ENCODE data around the gene CFAP57.
"Not testable (repeated sequence)": the region's sequence is repeated elsewhere in the genome, so short reads cannot be mapped to it uniquely, and the experiment has no call there.

CFAP57 gene

GRCh38 chr1:43174873-43175272 is 2.7 kb downstream of the CFAP57 start:
- DNase-seq (ENCODE audit: low read depth): no peak

- DNase-seq (ENCODE audit: low read depth): no peak
These were observed 5.6 kb downstream of the CFAP57 start for GRCh38 chr1:43177691-43178090.

- DNase-seq (ENCODE audit: low read depth): no peak
These were observed 12.3 kb downstream of the CFAP57 start for GRCh38 chr1:43184388-43184787.

- DNase-seq (ENCODE audit: low read depth): no peak
These were observed 12.9 kb downstream of the CFAP57 start for GRCh38 chr1:43184995-43185394.

GRCh38 chr1:43188106-43188505 is 16.0 kb downstream of the CFAP57 start:
- no peak for DNase-seq (ENCODE audit: low read depth)

- no peak for DNase-seq (ENCODE audit: low read depth)
These were observed 22.4 kb downstream of the CFAP57 start for GRCh38 chr1:43194509-43194908.

- no peak for DNase-seq (ENCODE audit: low read depth)
These were observed 25.4 kb downstream of the CFAP57 start for GRCh38 chr1:43197343-43198127.

GRCh38 chr1:43199093-43199726 is 27.1 kb downstream of the CFAP57 start:
- DNase-seq (ENCODE audit: low read depth): no peak

- no peak for DNase-seq (ENCODE audit: low read depth)
These were observed 31.7 kb downstream of the CFAP57 start for GRCh38 chr1:43203859-43204258.

- no peak for DNase-seq (ENCODE audit: low read depth)
These were observed 32.3 kb downstream of the CFAP57 start for GRCh38 chr1:43204394-43204793.

GRCh38 chr1:43205671-43206070 is 33.5 kb downstream of the CFAP57 start:
- DNase-seq (ENCODE audit: low read depth): no peak

GRCh38 chr1:43206600-43207228 is 34.6 kb downstream of the CFAP57 start:
- no peak for DNase-seq (ENCODE audit: low read depth)

- no peak for DNase-seq (ENCODE audit: low read depth)
These were observed 35.2 kb downstream of the CFAP57 start for GRCh38 chr1:43207229-43207853.

GRCh38 chr1:43208277-43208676 is 36.1 kb downstream of the CFAP57 start:
- DNase-seq (ENCODE audit: low read depth): not testable (repeated sequence)

GRCh38 chr1:43214501-43215444 is 42.6 kb downstream of the CFAP57 start:
- no peak for DNase-seq (ENCODE audit: low read depth)

GRCh38 chr1:43217747-43218146 is 45.6 kb downstream of the CFAP57 start:
- no peak for DNase-seq (ENCODE audit: low read depth)

- DNase-seq (ENCODE audit: low read depth): no peak
These were observed 49.0 kb downstream of the CFAP57 start for GRCh38 chr1:43220905-43221778.

GRCh38 chr1:43221797-43222196 is 49.7 kb downstream of the CFAP57 start:
- DNase-seq (ENCODE audit: low read depth): no peak

GRCh38 chr1:43222879-43223278 is 50.7 kb downstream of the CFAP57 start:
- no peak for DNase-seq (ENCODE audit: low read depth)

- DNase-seq (ENCODE audit: low read depth): no peak
These were observed 53.0 kb downstream of the CFAP57 start for GRCh38 chr1:43225168-43225567.

Measured in CMK (cell line).